H9 (cell line): ENCODE data around the gene ARID1A. TPM values are rescaled to one million over a fixed set of nuclear protein-coding genes. Genes with fewer than 3 reads are reported as not detected.

ENCODE experiments used
- DNase-seq: peaks from one replicate; pipeline ENCODE4 v3.0.0-alpha.2; 2017
- H2AFZ ChIP-seq: one replicate; pipeline ENCODE4 v1.6.1; 2013; ENCODE audit warnings: mild to moderate bottlenecking, low read length, control low read depth, moderate library complexity
- H2AK5ac ChIP-seq: 2 replicates; pipeline ENCODE4 v1.6.1; 2013; ENCODE audit warnings: low read length, control low read depth, mixed read lengths; ENCODE audit not compliant: insufficient read length
- H2BK120ac ChIP-seq: one replicate; pipeline ENCODE4 v1.6.1; 2013; ENCODE audit warnings: low read depth, mild to moderate bottlenecking, low read length, control low read depth, inconsistent platforms; ENCODE audit not compliant: poor library complexity, severe bottlenecking
- H2BK12ac ChIP-seq: 2 replicates; pipeline ENCODE4 v1.6.1; 2013; ENCODE audit warnings: low read length, control low read depth, mixed read lengths, low read depth; ENCODE audit not compliant: insufficient read length
- H2BK15ac ChIP-seq: 2 replicates; pipeline ENCODE4 v1.6.1; 2013; ENCODE audit warnings: low read depth, low read length, control low read depth
- H2BK20ac ChIP-seq: one replicate; pipeline ENCODE4 v1.6.1; 2013; ENCODE audit warnings: low read depth, mild to moderate bottlenecking, low read length, control low read depth, inconsistent platforms; ENCODE audit not compliant: poor library complexity, severe bottlenecking
- H2BK5ac ChIP-seq: 2 replicates; pipeline ENCODE4 v1.6.1; 2013; ENCODE audit warnings: low read length, control low read depth, mixed read lengths; ENCODE audit not compliant: insufficient read length
- H3K14ac ChIP-seq: 2 replicates; pipeline ENCODE4 v1.6.1; 2013; ENCODE audit warnings: low read length, control low read depth; ENCODE audit not compliant: insufficient read depth
- H3K18ac ChIP-seq: 2 replicates; pipeline ENCODE4 v1.6.1; 2013; ENCODE audit warnings: low read depth, mild to moderate bottlenecking, mixed read lengths, low read length, control low read depth; ENCODE audit not compliant: insufficient read length
- H3K23ac ChIP-seq: 2 replicates; pipeline ENCODE4 v1.6.1; 2013; ENCODE audit warnings: low read length, control low read depth, mixed read lengths, low read depth; ENCODE audit not compliant: insufficient read length
- H3K23me2 ChIP-seq: 2 replicates; pipeline ENCODE4 v1.6.1; 2013; ENCODE audit warnings: low read depth, mild to moderate bottlenecking, mixed read lengths, low read length, control low read depth; ENCODE audit not compliant: insufficient read length, poor library complexity, severe bottlenecking
- H3K27ac ChIP-seq: 2 replicates; pipeline ENCODE4 v1.5.1; 2013; ENCODE audit warnings: low read length, control low read depth, mixed read lengths, low read depth; ENCODE audit not compliant: insufficient read length
- H3K27me3 ChIP-seq: 2 replicates; pipeline ENCODE4 v1.6.1; 2013; ENCODE audit warnings: low read length, control low read depth, inconsistent platforms; ENCODE audit not compliant: insufficient read depth
- H3K4ac ChIP-seq: 2 replicates; pipeline ENCODE4 v1.6.1; 2013; ENCODE audit warnings: low read depth, mild to moderate bottlenecking, control low read depth, inconsistent platforms, low read length, moderate library complexity
- H3K4me1 ChIP-seq: 2 replicates; pipeline ENCODE4 v1.6.1; 2013; ENCODE audit warnings: low read length, control low read depth, inconsistent platforms; ENCODE audit not compliant: insufficient read depth
- H3K4me2 ChIP-seq: 2 replicates; pipeline ENCODE4 v1.6.1; 2013; ENCODE audit warnings: low read length, control low read depth, mixed read lengths; ENCODE audit not compliant: insufficient read length, insufficient read depth
- H3K56ac ChIP-seq: 2 replicates; pipeline ENCODE4 v1.6.1; 2013; ENCODE audit warnings: low read depth, mild to moderate bottlenecking, mixed read lengths, low read length, control low read depth; ENCODE audit not compliant: insufficient read length
- H3K79me1 ChIP-seq: 2 replicates; pipeline ENCODE4 v1.6.1; 2013; ENCODE audit warnings: low read depth, mild to moderate bottlenecking, moderate library complexity, low read length, control low read depth, inconsistent platforms; ENCODE audit not compliant: insufficient read depth, poor library complexity, severe bottlenecking
- H3K79me2 ChIP-seq: 2 replicates; pipeline ENCODE4 v1.6.1; 2013; ENCODE audit warnings: low read length, control low read depth, inconsistent platforms; ENCODE audit not compliant: insufficient read depth
- H3K9ac ChIP-seq: 2 replicates; pipeline ENCODE4 v1.6.1; 2013; ENCODE audit warnings: low read length, control low read depth, mixed read lengths; ENCODE audit not compliant: insufficient read length; ENCODE audit errors: extremely low read depth
- H3K9me3 ChIP-seq: one replicate; pipeline ENCODE4 v1.6.1; 2013; ENCODE audit warnings: low read depth, low read length, inconsistent platforms; ENCODE audit not compliant: control insufficient read depth
- H3T11ph ChIP-seq: one replicate; pipeline ENCODE4 v1.6.1; 2013; ENCODE audit warnings: mild to moderate bottlenecking, low read length, control low read depth, inconsistent platforms
- H4K20me1 ChIP-seq: one replicate; pipeline ENCODE4 v1.6.1; 2013; ENCODE audit not compliant: control insufficient read depth, insufficient read length, insufficient read depth
- H4K5ac ChIP-seq: 2 replicates; pipeline ENCODE4 v1.6.1; 2013; ENCODE audit warnings: low read depth, mild to moderate bottlenecking, mixed read lengths, low read length, control low read depth; ENCODE audit not compliant: insufficient read length
- H4K8ac ChIP-seq: replicated peaks from 2 replicates; pipeline ENCODE4 v1.6.1; 2013; ENCODE audit warnings: low read length, control low read depth, mixed read lengths, low read depth; ENCODE audit not compliant: insufficient read length
- H4K91ac ChIP-seq: 2 replicates; pipeline ENCODE4 v1.6.1; 2013; ENCODE audit warnings: low read depth, mild to moderate bottlenecking, moderate library complexity, mixed read lengths, low read length, control low read depth; ENCODE audit not compliant: insufficient read length
- H3K27ac Mint-ChIP-seq, 3 experiments: 2 replicates in 2 of 3; 3 replicates in 1 of 3; pipeline ENCODE4 v1.8.0; 2020 to 2021; ENCODE audit warnings: mixed read lengths in 3 of 3, mild to moderate bottlenecking in 1 of 3, moderate library complexity in 1 of 3
- H3K27me3 Mint-ChIP-seq: 2 replicates; pipeline ENCODE4 v1.8.0; 2021; ENCODE audit warnings: low read depth, mild to moderate bottlenecking, moderate library complexity, mixed read lengths
- H3K36me3 Mint-ChIP-seq, 3 experiments: 2 replicates in 2 of 3; 3 replicates in 1 of 3; pipeline ENCODE4 v1.8.0; 2020 to 2021; ENCODE audit warnings: low read depth in 3 of 3, mixed read lengths in 3 of 3; ENCODE audit not compliant: insufficient read depth in 1 of 3
- H3K4me1 Mint-ChIP-seq, 2 experiments: 2 replicates each; pipeline ENCODE4 v1.8.0; 2020; ENCODE audit warnings: mixed read lengths in 2 of 2
- H3K4me3 Mint-ChIP-seq, 2 experiments: 2 replicates in 1 of 2; 3 replicates in 1 of 2; pipeline ENCODE4 v1.8.0; 2020 to 2021; ENCODE audit warnings: mild to moderate bottlenecking in 2 of 2, mixed read lengths in 2 of 2, moderate library complexity in 1 of 2
- H3K9me3 Mint-ChIP-seq, 2 experiments: 2 replicates in 1 of 2; 3 replicates in 1 of 2; pipeline ENCODE4 v1.8.0; 2020; ENCODE audit warnings: mild to moderate bottlenecking in 2 of 2, mixed read lengths in 2 of 2, moderate library complexity in 1 of 2
- WGBS: extraction: QIAGEN DNeasy Blood & Tissue Kit; methylation state at CpG from one replicate; pipeline ENCODE4 v1.1.7; 2013; ENCODE audit warnings: missing lambda C conversion rate, low lambda C conversion rate, mixed read lengths; ENCODE audit not compliant: insufficient read length; ENCODE audit errors: extremely low coverage; 5-methylcytosine and 5-hydroxymethylcytosine counted together
- total RNA-seq: library from RNA; stranded (reverse); gene quantifications from 2 replicates; pipeline ENCODE4 v1.2.1, GENCODE V29; 2021
- TF ChIP-seq, protein P1 (sequence below): fragments of 200-600 bp; sonication (generic); conservative IDR thresholded peaks from 3 replicates; pipeline ENCODE4 v1.8.0; 2021; ENCODE audit warnings: antibody characterized with exemption, mild to moderate bottlenecking

ARID1A gene
- total RNA-seq, 1 experiment from 2014 or later, result 147 TPM

DNA sequence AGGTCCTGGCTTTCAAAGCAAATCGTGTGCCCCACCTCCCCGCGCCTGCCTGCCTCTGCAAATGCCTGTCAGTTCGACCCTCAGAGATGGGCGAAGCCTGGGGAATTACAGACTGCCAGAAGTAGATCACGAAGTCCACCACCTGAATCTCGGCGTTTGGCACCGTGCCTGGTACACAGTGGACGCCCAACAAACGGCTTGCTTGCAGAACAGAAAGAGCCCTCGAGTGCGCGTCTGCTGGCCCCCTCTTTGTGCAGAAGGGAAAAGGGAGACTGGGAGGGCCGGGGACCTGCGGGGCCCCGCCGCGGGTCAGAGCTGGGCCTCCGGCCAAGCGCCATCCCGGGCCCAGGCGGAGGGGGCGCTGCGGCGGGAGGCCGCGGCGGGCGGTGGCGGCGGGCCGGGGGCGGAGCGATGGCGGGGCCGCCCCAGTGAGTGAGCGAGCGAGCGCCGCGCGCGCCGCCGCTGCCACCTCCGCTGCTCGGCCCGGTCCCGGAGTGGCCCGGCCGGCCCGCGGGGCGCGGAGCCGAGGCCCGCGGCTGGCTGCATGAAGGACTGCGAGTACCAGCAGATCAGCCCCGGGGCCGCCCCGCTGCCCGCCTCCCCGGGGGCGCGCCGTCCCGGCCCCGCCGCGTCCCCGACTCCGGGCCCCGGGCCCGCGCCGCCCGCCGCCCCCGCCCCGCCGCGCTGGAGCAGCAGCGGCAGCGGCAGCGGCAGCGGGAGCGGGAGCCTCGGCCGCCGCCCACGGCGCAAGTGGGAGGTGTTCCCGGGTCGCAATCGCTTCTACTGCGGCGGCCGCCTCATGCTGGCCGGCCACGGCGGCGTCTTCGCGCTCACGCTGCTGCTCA lies 130.7 kb downstream of the ARID1A start, which contains the start of gene ZDHHC18:
Gene ZDHHC18 (plus strand): TSS at position 428 of the 845 bp plus-strand sequence. CDS start 117 bp downstream, at position 545.
- H3K79me1 ChIP-seq, result peaks cover 3% of the 10 kb centered on the region
- no peak within 1 kb of the TSS for H2BK15ac ChIP-seq
- Mint-ChIP-seq H3K9me3 (no peaks in the 10 kb centered on the region; a peak in 1 of 5 replicates), H3K36me3 (peaks cover 0 to 6% (median 4%) of the 10 kb centered on the region in 3 experiments; a peak in 4 of 7 replicates), H3K27ac (peak within 1 kb of the TSS in 2 of 3 experiments; percentile 34 to 89; a peak in 3 of 7 replicates), H3K27me3 (peaks cover 1% of the 10 kb centered on the region; the same call in 1 of the 2 replicates), H3K4me1 (peaks cover 32 to 35% of the 10 kb centered on the region in 2 experiments), H3K4me3 (peak within 1 kb of the TSS; percentile 84 to 95)
- WGBS, result no CpG with 5 or more reads among the region's 107 CpGs
- H3K4me2 ChIP-seq, result peak within 1 kb of the TSS; percentile 67
- TF ChIP-seq, protein P1, sequence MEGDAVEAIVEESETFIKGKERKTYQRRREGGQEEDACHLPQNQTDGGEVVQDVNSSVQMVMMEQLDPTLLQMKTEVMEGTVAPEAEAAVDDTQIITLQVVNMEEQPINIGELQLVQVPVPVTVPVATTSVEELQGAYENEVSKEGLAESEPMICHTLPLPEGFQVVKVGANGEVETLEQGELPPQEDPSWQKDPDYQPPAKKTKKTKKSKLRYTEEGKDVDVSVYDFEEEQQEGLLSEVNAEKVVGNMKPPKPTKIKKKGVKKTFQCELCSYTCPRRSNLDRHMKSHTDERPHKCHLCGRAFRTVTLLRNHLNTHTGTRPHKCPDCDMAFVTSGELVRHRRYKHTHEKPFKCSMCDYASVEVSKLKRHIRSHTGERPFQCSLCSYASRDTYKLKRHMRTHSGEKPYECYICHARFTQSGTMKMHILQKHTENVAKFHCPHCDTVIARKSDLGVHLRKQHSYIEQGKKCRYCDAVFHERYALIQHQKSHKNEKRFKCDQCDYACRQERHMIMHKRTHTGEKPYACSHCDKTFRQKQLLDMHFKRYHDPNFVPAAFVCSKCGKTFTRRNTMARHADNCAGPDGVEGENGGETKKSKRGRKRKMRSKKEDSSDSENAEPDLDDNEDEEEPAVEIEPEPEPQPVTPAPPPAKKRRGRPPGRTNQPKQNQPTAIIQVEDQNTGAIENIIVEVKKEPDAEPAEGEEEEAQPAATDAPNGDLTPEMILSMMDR, result peak; percentile 53; the same call in 2 of the 3 replicates
- no peak within 1 kb of the TSS for H2BK12ac ChIP-seq
- no peak within 1 kb of the TSS for H3K27ac ChIP-seq
- H4K8ac ChIP-seq, result no peak within 1 kb of the TSS
- H3K4me1 ChIP-seq, result no peaks in the 10 kb centered on the region
- no peak within 1 kb of the TSS for H3K18ac ChIP-seq
- H4K91ac ChIP-seq, result no peak within 1 kb of the TSS
- peak; percentile 74 for DNase-seq
- H2BK5ac ChIP-seq, result no peak within 1 kb of the TSS
- H3K9ac ChIP-seq, result no peak within 1 kb of the TSS
- no peaks in the 10 kb centered on the region; the same call in 1 of the 2 replicates for H3K79me2 ChIP-seq
- no peak within 1 kb of the TSS for H2BK20ac ChIP-seq
- H3T11ph ChIP-seq, result no peak within 1 kb of the TSS
- no peaks in the 10 kb centered on the region for H4K20me1 ChIP-seq
- H3K27me3 ChIP-seq, result no peaks in the 10 kb centered on the region
- no peaks in the 10 kb centered on the region for H3K9me3 ChIP-seq
- peak within 1 kb of the TSS; percentile 90 for H2AFZ ChIP-seq
- peak within 1 kb of the TSS; percentile 62; the same call in 1 of the 2 replicates for H3K14ac ChIP-seq
- H3K4ac ChIP-seq, result no peak within 1 kb of the TSS
- H3K23ac ChIP-seq, result no peak within 1 kb of the TSS
- no peak within 1 kb of the TSS for H2BK120ac ChIP-seq
- H2AK5ac ChIP-seq, result no peak within 1 kb of the TSS
- H3K23me2 ChIP-seq, result peaks cover 7% of the 10 kb centered on the region
- no peak within 1 kb of the TSS for H3K56ac ChIP-seq
- no peak within 1 kb of the TSS for H4K5ac ChIP-seq
